ENCODE data around the gene PTH1R.

PTH1R gene

GRCh38 chr3:46860017-46860809 lies 17.3 kb upstream of the PTH1R start:
- TF ChIP-seq CTCF (IDR thresholded peaks at IDR 0.05; ENCODE audit: low read depth, low read length), result peak; percentile 52
- no peak overlapping the region for H3K4me3 ChIP-seq (replicated peaks in 1 of 2; ENCODE audit: low read depth in 2 of 2, low read length in 2 of 2)
- no peak for DNase-seq (ENCODE audit: low read depth in 2 of 2)

- no peak for DNase-seq (ENCODE audit: low read depth in 2 of 2)
- no peak for TF ChIP-seq CTCF (IDR thresholded peaks at IDR 0.05; ENCODE audit: low read depth, low read length)
- no peak overlapping the region for H3K4me3 ChIP-seq (replicated peaks in 1 of 2; ENCODE audit: low read depth in 2 of 2, low read length in 2 of 2)
Measured at GRCh38 chr3:46860810-46861604, 16.5 kb upstream of the PTH1R start.

- no peak overlapping the region for H3K4me3 ChIP-seq (replicated peaks in 1 of 2; ENCODE audit: low read depth in 2 of 2, low read length in 2 of 2)
- TF ChIP-seq CTCF (IDR thresholded peaks at IDR 0.05; ENCODE audit: low read depth, low read length), result no peak
- no peak for DNase-seq (ENCODE audit: low read depth in 2 of 2)
Measured at GRCh38 chr3:46861605-46862368, 15.7 kb upstream of the PTH1R start.

GRCh38 chr3:46862369-46863025 lies 15.0 kb upstream of the PTH1R start:
- DNase-seq (ENCODE audit: low read depth in 2 of 2), result no peak
- no peak overlapping the region for H3K4me3 ChIP-seq (replicated peaks in 1 of 2; ENCODE audit: low read depth in 2 of 2, low read length in 2 of 2)
- no peak for TF ChIP-seq CTCF (IDR thresholded peaks at IDR 0.05; ENCODE audit: low read depth, low read length)

GRCh38 chr3:46863261-46863782 lies 14.2 kb upstream of the PTH1R start, which contains the start of gene MYL3:
TSS of gene MYL3 (minus strand) at chr3:46863444. CDS start at chr3:46863390, 54 bp downstream.
- no peak for TF ChIP-seq CTCF (IDR thresholded peaks at IDR 0.05; ENCODE audit: low read depth, low read length)
- no peak for DNase-seq (ENCODE audit: low read depth in 2 of 2)

More at GRCh38 chr3:46863261-46863782, 14.2 kb upstream of the PTH1R start, which contains the start of gene MYL3:
- H3K4me3 ChIP-seq (replicated peaks in 1 of 2; ENCODE audit: low read depth in 2 of 2, low read length in 2 of 2), result no peak within 1 kb of the TSS

All from cardiac fibroblast (primary cell).